IMR-90 (cell line): ENCODE measurements around the gene SLIT3. TPM values are rescaled to one million over a fixed set of nuclear protein-coding genes. Genes with fewer than 3 reads are reported as not detected.

Source experiments
- ATAC-seq: fragments of 200-7000 bp; cut with Tn5 transposase; 2 replicates; pipeline ENCODE4 v1.9.1; 2020; ENCODE audit warnings: low read depth, mild to moderate bottlenecking, moderate library complexity
- BruUV-seq: library from RNA; stranded (reverse); fragments of 400-500 nt; replicated peaks from 2 replicates; lab custom pipeline; 2021; lab: Mats Ljungman, UMichigan
- CTCF ChIA-PET: fragments of 300-600 bp; formaldehyde crosslinking; extraction: SDS; loops from one replicate; lab custom pipeline; 2021; ENCODE audit warnings: antibody characterized with exemption; lab: Yijun Ruan, JAX
- POLR2A ChIA-PET: fragments of 300-600 bp; sonication (Branson Sonifier 250); formaldehyde crosslinking; loops from one replicate; lab custom pipeline; 2022; ENCODE audit warnings: antibody characterized with exemption; ENCODE audit not compliant: unreplicated experiment; lab: Charles Lee
- DNase-seq: peaks from one replicate; pipeline ENCODE4 v3.0.0; 2013
- H2AFZ ChIP-seq: replicated peaks from 2 replicates; pipeline ENCODE3; 2013; ENCODE audit warnings: low read length, mild to moderate bottlenecking; ENCODE audit not compliant: poor library complexity
- H2AK5ac ChIP-seq: 2 replicates; pipeline ENCODE4 v1.6.1; 2013; ENCODE audit warnings: low read depth, low read length, inconsistent platforms
- H2AK9ac ChIP-seq: replicated peaks from 2 replicates; pipeline ENCODE3; 2013; ENCODE audit warnings: mild to moderate bottlenecking, low read depth, low read length, moderate library complexity; ENCODE audit not compliant: poor library complexity
- H2BK120ac ChIP-seq: 2 replicates; pipeline ENCODE4 v1.6.1; 2013; ENCODE audit warnings: low read depth, low read length, inconsistent platforms
- H2BK15ac ChIP-seq: 3 replicates; pipeline ENCODE4 v1.6.1; 2013; ENCODE audit warnings: low read depth, low read length, inconsistent platforms
- H2BK20ac ChIP-seq: 2 replicates; pipeline ENCODE4 v1.6.1; 2013; ENCODE audit warnings: low read depth, mild to moderate bottlenecking, inconsistent platforms, low read length, moderate library complexity
- H2BK5ac ChIP-seq: 2 replicates; pipeline ENCODE4 v1.6.1; 2013; ENCODE audit warnings: mild to moderate bottlenecking, low read depth, low read length, inconsistent platforms; ENCODE audit not compliant: poor library complexity, severe bottlenecking
- H3K14ac ChIP-seq: replicated peaks from 2 replicates; pipeline ENCODE4 v1.6.1; 2013; ENCODE audit warnings: low read depth, low read length, inconsistent platforms
- H3K18ac ChIP-seq: 2 replicates; pipeline ENCODE4 v1.6.1; 2013; ENCODE audit warnings: low read depth, low read length, control low read depth
- H3K23ac ChIP-seq: 2 replicates; pipeline ENCODE4 v1.6.1; 2013; ENCODE audit warnings: low read depth, low read length, inconsistent platforms
- H3K27ac ChIP-seq: 2 replicates; pipeline ENCODE4 v1.5.1; 2013; ENCODE audit warnings: mild to moderate bottlenecking, control low read depth, low read length; ENCODE audit not compliant: insufficient read depth
- H3K27me3 ChIP-seq: 2 replicates; pipeline ENCODE4 v1.6.1; 2013; ENCODE audit warnings: low read length; ENCODE audit not compliant: control insufficient read depth, insufficient read depth
- H3K36me3 ChIP-seq: 2 replicates; pipeline ENCODE4 v1.6.1; 2013; ENCODE audit warnings: low read length, mixed read lengths; ENCODE audit not compliant: control insufficient read depth, insufficient read depth
- H3K4ac ChIP-seq: 2 replicates; pipeline ENCODE4 v1.6.1; 2013; ENCODE audit warnings: low read depth, low read length, inconsistent platforms
- H3K4me1 ChIP-seq: 2 replicates; pipeline ENCODE4 v1.6.1; 2013; ENCODE audit warnings: low read length, mixed read lengths; ENCODE audit not compliant: control insufficient read depth, insufficient read depth
- H3K4me2 ChIP-seq: 2 replicates; pipeline ENCODE4 v1.6.1; 2013; ENCODE audit warnings: low read depth, mild to moderate bottlenecking, control low read depth, low read length, moderate library complexity
- H3K4me3 ChIP-seq: 2 replicates; pipeline ENCODE4 v1.5.1; 2013; ENCODE audit warnings: low read depth, mild to moderate bottlenecking, control low read depth, low read length, moderate library complexity; ENCODE audit not compliant: insufficient read depth
- H3K56ac ChIP-seq: 2 replicates; pipeline ENCODE4 v1.6.1; 2013; ENCODE audit warnings: low read length, inconsistent platforms; ENCODE audit not compliant: insufficient read depth; ENCODE audit errors: extremely low read depth
- H3K79me1 ChIP-seq, 2 experiments: 2 replicates each; pipeline ENCODE4 v1.6.1; 2013; ENCODE audit warnings: low read length in 2 of 2, inconsistent platforms in 1 of 2, low read depth in 1 of 2
- H3K9ac ChIP-seq: 2 replicates; pipeline ENCODE4 v1.6.1; 2013; ENCODE audit warnings: low read depth, low read length, control low read depth
- H3K9me1 ChIP-seq: 2 replicates; pipeline ENCODE4 v1.6.1; 2013; ENCODE audit warnings: low read length, inconsistent platforms; ENCODE audit not compliant: insufficient read depth
- H3K9me3 ChIP-seq: 2 replicates; pipeline ENCODE4 v1.6.1; 2013; ENCODE audit warnings: low read length; ENCODE audit not compliant: control insufficient read depth, insufficient read depth
- H4K20me1 ChIP-seq: 2 replicates; pipeline ENCODE4 v1.6.1; 2013; ENCODE audit warnings: low read length, inconsistent platforms; ENCODE audit not compliant: insufficient read depth
- H4K5ac ChIP-seq: 2 replicates; pipeline ENCODE4 v1.6.1; 2013; ENCODE audit warnings: mild to moderate bottlenecking, low read depth, low read length, control low read depth
- H4K8ac ChIP-seq, 2 experiments: 2 replicates each; pipeline ENCODE4 v1.6.1; 2013; ENCODE audit warnings: low read depth in 2 of 2, low read length in 2 of 2, control low read depth in 1 of 2, inconsistent platforms in 1 of 2
- H4K91ac ChIP-seq: 2 replicates; pipeline ENCODE4 v1.6.1; 2013; ENCODE audit warnings: low read depth, low read length, inconsistent platforms; ENCODE audit not compliant: insufficient read depth
- CEBPB ChIP-seq: IDR thresholded peaks from 2 replicates; pipeline ENCODE4 v1.6.1; 2012; ENCODE audit warnings: low read depth, low read length, improper control_type of control experiment
- ELK1 ChIP-seq: fragments of 150-350 bp; IDR thresholded peaks from 2 replicates; pipeline ENCODE4 v1.6.1; 2016; ENCODE audit warnings: low read depth, mild to moderate bottlenecking, low read length, moderate library complexity, borderline replicate concordance
- MAFK ChIP-seq: IDR thresholded peaks from 2 replicates; pipeline ENCODE4 v1.6.1; 2012; ENCODE audit warnings: low read depth, low read length, improper control_type of control experiment
- MXI1 ChIP-seq: IDR thresholded peaks from 2 replicates; pipeline ENCODE4 v1.6.1; 2012; ENCODE audit warnings: low read depth, mild to moderate bottlenecking, low read length, moderate library complexity, borderline replicate concordance
- POLR2A ChIP-seq: IDR thresholded peaks from 2 replicates; pipeline ENCODE4 v1.6.1; 2012; ENCODE audit warnings: mild to moderate bottlenecking, low read depth, low read length
- RCOR1 ChIP-seq: IDR thresholded peaks from 2 replicates; pipeline ENCODE4 v1.6.1; 2012; ENCODE audit warnings: mild to moderate bottlenecking, low read length, improper control_type of control experiment; ENCODE audit not compliant: insufficient replicate concordance
- WGBS, 2 experiments: methylation state at CpG; one replicate each; pipeline versions ENCODE4 v1.1.5 to v1.1.7; 2013; ENCODE audit warnings: missing lambda C conversion rate in 2 of 2; ENCODE audit not compliant: insufficient read length in 1 of 2; ENCODE audit errors: extremely low coverage in 2 of 2; 5-methylcytosine and 5-hydroxymethylcytosine counted together
- dilution Hi-C: fragments of 300-500 bp; cut with HindIII; formaldehyde crosslinking; loops from one replicate; pipeline ENCODE4 v1.14.3; 2018; ENCODE audit warnings: low sequenced_read_pairs; ENCODE audit not compliant: unreplicated experiment
- in situ Hi-C: fragments of 300-500 bp; cut with MboI; formaldehyde crosslinking; loops from 3 replicates; pipeline ENCODE4 v1.14.3; 2019; ENCODE audit warnings: low sequenced_read_pairs, inconsistent platforms, mixed read lengths
- intact Hi-C: fragments of 100-400 bp; cut with micrococcal nuclease; formaldehyde crosslinking; loops from 2 replicates; pipeline ENCODE4 v1.10.0; 2022
- polyA plus RNA-seq, 3 experiments: library from polyadenylated mRNA; depleted of rRNA; stranded (reverse); fragments of >200 nt; gene quantifications; 2 replicates each; pipeline ENCODE4 v1.2.3, GENCODE V29; 2012; ENCODE audit warnings: low replicate concordance in 1 of 3
- total RNA-seq: library from RNA; depleted of rRNA; stranded (reverse); fragments of >200 nt; gene quantifications from 2 replicates; pipeline ENCODE4 v1.2.3, GENCODE V29; 2012
- TF ChIP-seq, protein P1 (sequence below): fragments of 150-350 bp; IDR thresholded peaks from 2 replicates; pipeline ENCODE4 v1.6.1; 2017; ENCODE audit warnings: mild to moderate bottlenecking, antibody characterized with exemption, low read length, low read depth

SLIT3 gene
- total and polyA plus RNA-seq, 2 of the 4 experiments (the other 2 are of a cell fraction): 0.18 to 0.50 TPM

DNA sequence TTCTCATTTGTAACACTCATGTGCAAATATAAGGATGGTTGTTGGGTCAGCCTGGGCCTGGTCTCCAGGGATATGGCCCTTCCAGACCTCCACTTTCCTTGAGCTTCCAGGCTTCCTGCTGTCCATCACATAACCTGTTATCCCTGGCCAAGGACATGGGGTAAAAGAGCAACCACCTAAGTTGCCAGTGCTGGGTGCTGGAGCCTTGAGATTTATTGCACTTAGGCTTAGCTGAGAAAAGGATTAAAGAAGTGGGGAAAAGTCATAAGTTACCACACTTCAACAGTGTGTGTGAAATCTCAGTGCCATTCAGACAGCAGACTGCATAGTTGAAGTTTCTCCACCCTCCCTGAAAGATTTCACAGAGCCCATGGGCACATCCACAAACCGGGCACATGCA is 663.1 kb downstream of the SLIT3 start:
- no peak overlapping the region for H4K8ac ChIP-seq
- no peak overlapping the region for H3K56ac ChIP-seq
- no peak overlapping the region for H3K4me3 ChIP-seq
- TF ChIP-seq CEBPB (no peak), MXI1 (no peak), RCOR1 (no peak), MAFK (no peak), POLR2A (no peak), ELK1 (no peak)
- TF ChIP-seq, protein P1, sequence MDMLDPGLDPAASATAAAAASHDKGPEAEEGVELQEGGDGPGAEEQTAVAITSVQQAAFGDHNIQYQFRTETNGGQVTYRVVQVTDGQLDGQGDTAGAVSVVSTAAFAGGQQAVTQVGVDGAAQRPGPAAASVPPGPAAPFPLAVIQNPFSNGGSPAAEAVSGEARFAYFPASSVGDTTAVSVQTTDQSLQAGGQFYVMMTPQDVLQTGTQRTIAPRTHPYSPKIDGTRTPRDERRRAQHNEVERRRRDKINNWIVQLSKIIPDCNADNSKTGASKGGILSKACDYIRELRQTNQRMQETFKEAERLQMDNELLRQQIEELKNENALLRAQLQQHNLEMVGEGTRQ: no peak
- H3K27me3 ChIP-seq: no peaks in the 10 kb centered on the region
- WGBS, 2 experiments: no CpG with 5 or more reads among the region's 1 CpG
- H3K36me3 ChIP-seq: no peaks in the 10 kb centered on the region
- in situ Hi-C loops: no loop called here
- no peaks in the 10 kb centered on the region for H3K4me1 ChIP-seq
- ATAC-seq (no peak), DNase-seq (no peak)
- no TSS peak for BruUV-seq
- no peak overlapping the region for H3K14ac ChIP-seq
- H4K5ac ChIP-seq: no peak overlapping the region
- intact Hi-C loops: no loop called here
- no peak overlapping the region for H2AFZ ChIP-seq
- H4K20me1 ChIP-seq: no peaks in the 10 kb centered on the region
- ChIA-PET CTCF (interaction anchor here (0.9 kb wide), 1 partner anchor 24 kb away, joined by 3 read pairs; no protein-coding TSS in a partner anchor), POLR2A (no interaction called here)
- H2BK15ac ChIP-seq: no peak overlapping the region
- H3K9me1 ChIP-seq: no peaks in the 10 kb centered on the region
- dilution Hi-C loops: no loop called here
- no peaks in the 10 kb centered on the region for H3K79me1 ChIP-seq
- H4K91ac ChIP-seq: no peak overlapping the region
- no peak overlapping the region for H3K4ac ChIP-seq
- no peak overlapping the region for H2BK5ac ChIP-seq
- H2AK9ac ChIP-seq: no peak overlapping the region
- no peak overlapping the region for H3K9ac ChIP-seq
- no peak overlapping the region for H3K27ac ChIP-seq
- H2BK20ac ChIP-seq: no peak overlapping the region
- no peak overlapping the region for H3K23ac ChIP-seq
- H2AK5ac ChIP-seq: no peak overlapping the region
- no peak overlapping the region for H3K4me2 ChIP-seq
- H2BK120ac ChIP-seq: no peak overlapping the region
- no peak overlapping the region for H3K18ac ChIP-seq
- H3K9me3 ChIP-seq: no peaks in the 10 kb centered on the region
